GM23338 (cell line): ENCODE results near the gene ALPG. TPM values are rescaled to one million over a fixed set of nuclear protein-coding genes. Genes with fewer than 3 reads are reported as not detected.

Experiments used
- ATAC-seq: fragments of 200-7000 bp; cut with Tn5 transposase; 3 replicates; pipeline ENCODE4 v1.9.1; 2020
- DNase-seq: peaks from one replicate; pipeline ENCODE4 v3.0.0-alpha.2; 2015; ENCODE audit warnings: low spot score
- H2AFZ ChIP-seq: fragments of 200-600 bp; sonication (generic); 2 replicates; pipeline ENCODE4 v1.8.0; 2016; ENCODE audit warnings: antibody characterized with exemption, mild to moderate bottlenecking, moderate library complexity
- H3F3A ChIP-seq: fragments of 200-600 bp; sonication (generic); replicated peaks from 2 replicates; pipeline ENCODE4 v1.8.0; 2017; ENCODE audit warnings: antibody characterized with exemption, mixed run types, low read depth
- H3K27ac ChIP-seq: fragments of 200-600 bp; sonication (generic); 2 replicates; pipeline ENCODE4 v1.6.1; 2016; ENCODE audit warnings: low read depth
- H3K27me3 ChIP-seq: fragments of 200-600 bp; sonication (generic); 2 replicates; pipeline ENCODE4 v1.8.0; 2016; ENCODE audit warnings: mild to moderate bottlenecking, mixed run types, moderate library complexity; ENCODE audit not compliant: insufficient read depth
- H3K36me3 ChIP-seq: fragments of 200-600 bp; sonication (generic); 2 replicates; pipeline ENCODE4 v1.8.0; 2016; ENCODE audit warnings: mild to moderate bottlenecking; ENCODE audit not compliant: insufficient read depth
- H3K4me1 ChIP-seq: fragments of 200-600 bp; sonication (generic); 2 replicates; pipeline ENCODE4 v1.8.0; 2016; ENCODE audit warnings: mild to moderate bottlenecking, moderate library complexity; ENCODE audit not compliant: insufficient read depth
- H3K4me2 ChIP-seq: fragments of 200-600 bp; sonication (generic); 2 replicates; pipeline ENCODE4 v1.7.1; 2017; ENCODE audit warnings: mixed run types
- H3K4me3 ChIP-seq: fragments of 200-600 bp; sonication (generic); 2 replicates; pipeline ENCODE4 v1.6.1; 2016; ENCODE audit warnings: mixed run types
- H3K79me2 ChIP-seq: fragments of 200-600 bp; sonication (generic); replicated peaks from 2 replicates; pipeline ENCODE4 v1.8.0; 2017; ENCODE audit warnings: mild to moderate bottlenecking; ENCODE audit not compliant: insufficient read depth
- H3K9me2 ChIP-seq: fragments of 200-600 bp; sonication (generic); 2 replicates; pipeline ENCODE4 v1.8.0; 2017; ENCODE audit not compliant: insufficient read depth
- H4K20me1 ChIP-seq: fragments of 200-600 bp; sonication (generic); replicated peaks from 2 replicates; pipeline ENCODE4 v1.8.0; 2017; ENCODE audit warnings: mild to moderate bottlenecking; ENCODE audit not compliant: insufficient read depth
- H3K27ac Mint-ChIP-seq: 2 replicates; pipeline ENCODE4 v1.8.0; 2020; ENCODE audit warnings: inconsistent platforms, mild to moderate bottlenecking, moderate library complexity, mixed read lengths
- H3K27me3 Mint-ChIP-seq: 3 replicates; pipeline ENCODE4 v1.8.0; 2022; ENCODE audit warnings: low read depth, mild to moderate bottlenecking, moderate library complexity, mixed read lengths, inconsistent platforms; ENCODE audit not compliant: insufficient read depth, poor library complexity
- H3K36me3 Mint-ChIP-seq: 3 replicates; pipeline ENCODE4 v1.8.0; 2021; ENCODE audit warnings: low read depth, mild to moderate bottlenecking, inconsistent platforms, moderate library complexity, mixed read lengths
- H3K4me1 Mint-ChIP-seq: 3 replicates; pipeline ENCODE4 v1.8.0; 2020; ENCODE audit warnings: mild to moderate bottlenecking, inconsistent platforms, mixed read lengths
- H3K4me3 Mint-ChIP-seq: 3 replicates; pipeline ENCODE4 v1.8.0; 2021; ENCODE audit warnings: moderate library complexity, mild to moderate bottlenecking, inconsistent platforms, mixed read lengths
- H3K9me3 Mint-ChIP-seq: 3 replicates; pipeline ENCODE4 v1.8.0; 2020; ENCODE audit warnings: moderate library complexity, mild to moderate bottlenecking, inconsistent platforms, mixed read lengths
- CREB1 ChIP-seq: fragments of 250-450 bp; sonication (Bioruptor Pico); IDR thresholded peaks from 2 replicates; pipeline ENCODE4 v1.5.0; 2020; ENCODE audit warnings: low read depth, mild to moderate bottlenecking, moderate library complexity
- EZH2phosphoT487 ChIP-seq: fragments of 200-600 bp; sonication (generic); IDR thresholded peaks from one replicate; pipeline ENCODE4 v1.8.1; 2018; ENCODE audit warnings: antibody characterized with exemption; ENCODE audit not compliant: unreplicated experiment
- POLR2AphosphoS5 ChIP-seq: IDR thresholded peaks from 2 replicates; pipeline ENCODE4 v1.6.1; 2016; ENCODE audit warnings: antibody characterized with exemption, low read depth
- REST ChIP-seq: IDR thresholded peaks from one replicate; pipeline ENCODE4 v1.6.1; 2018; ENCODE audit warnings: antibody characterized with exemption; ENCODE audit not compliant: unreplicated experiment
- STAT1 ChIP-seq: IDR thresholded peaks from one replicate; pipeline ENCODE4 v1.6.1; 2016; ENCODE audit warnings: antibody characterized with exemption; ENCODE audit not compliant: unreplicated experiment
- ZNF114 ChIP-seq: fragments of 250-450 bp; sonication (Bioruptor Pico); IDR thresholded peaks from 2 replicates; pipeline ENCODE4 v1.5.0; 2020; ENCODE audit warnings: mild to moderate bottlenecking, moderate library complexity
- ZNF462 ChIP-seq: fragments of 250-450 bp; sonication (Bioruptor Pico); IDR thresholded peaks from 2 replicates; pipeline ENCODE4 v1.5.0; 2020; ENCODE audit warnings: mild to moderate bottlenecking, moderate library complexity
- polyA plus RNA-seq: library from polyadenylated mRNA; unstranded; fragments of >200 nt; fragmentation: Nextera tagmentation; extraction: Ambion mirVana; gene quantifications from 2 replicates; pipeline ENCODE4 v1.2.1, GENCODE V29; 2016
- total RNA-seq: library from RNA; depleted of rRNA; stranded (reverse); fragments of >200 nt; shearing (Covaris generic); gene quantifications from 2 replicates; pipeline ENCODE4 v1.2.3, GENCODE V29; 2014
- TF ChIP-seq, protein P1 (sequence below), 2 experiments: fragments of 200-600 bp in 1 of 2; sonication (generic) in 1 of 2; conservative IDR thresholded peaks; 2 replicates each; pipeline versions ENCODE4 v1.5.1 to v1.6.1; 2016 to 2017; ENCODE audit warnings: antibody characterized with exemption in 2 of 2, low read depth in 2 of 2, mild to moderate bottlenecking in 2 of 2, moderate library complexity in 1 of 2

The ALPG gene
- total and polyA plus RNA-seq, 2 experiments from 2014 or later, result 0.89 to 2.5 TPM

- Mint-ChIP-seq H3K27ac (no peak overlapping the region), H3K36me3 (peaks cover 25% of the 10 kb centered on the region), H3K9me3 (peaks cover 16% of the 10 kb centered on the region), H3K27me3 (peaks cover 61% of the 10 kb centered on the region), H3K4me3 (peak overlapping the region; percentile 49), H3K4me1 (peaks cover 47% of the 10 kb centered on the region)
- H3K9me2 ChIP-seq, result no peaks in the 10 kb centered on the region
- H3K36me3 ChIP-seq, result no peaks in the 10 kb centered on the region
- peaks cover 22% of the 10 kb centered on the region for H3F3A ChIP-seq
- no peak overlapping the region for H2AFZ ChIP-seq
- H4K20me1 ChIP-seq, result no peaks in the 10 kb centered on the region
- peaks cover 44% of the 10 kb centered on the region for H3K27me3 ChIP-seq
- no peak for TF ChIP-seq EZH2phosphoT487
- TF ChIP-seq ZNF462 (CRISPR knock-in tag), result no peak
- TF ChIP-seq, protein P1, sequence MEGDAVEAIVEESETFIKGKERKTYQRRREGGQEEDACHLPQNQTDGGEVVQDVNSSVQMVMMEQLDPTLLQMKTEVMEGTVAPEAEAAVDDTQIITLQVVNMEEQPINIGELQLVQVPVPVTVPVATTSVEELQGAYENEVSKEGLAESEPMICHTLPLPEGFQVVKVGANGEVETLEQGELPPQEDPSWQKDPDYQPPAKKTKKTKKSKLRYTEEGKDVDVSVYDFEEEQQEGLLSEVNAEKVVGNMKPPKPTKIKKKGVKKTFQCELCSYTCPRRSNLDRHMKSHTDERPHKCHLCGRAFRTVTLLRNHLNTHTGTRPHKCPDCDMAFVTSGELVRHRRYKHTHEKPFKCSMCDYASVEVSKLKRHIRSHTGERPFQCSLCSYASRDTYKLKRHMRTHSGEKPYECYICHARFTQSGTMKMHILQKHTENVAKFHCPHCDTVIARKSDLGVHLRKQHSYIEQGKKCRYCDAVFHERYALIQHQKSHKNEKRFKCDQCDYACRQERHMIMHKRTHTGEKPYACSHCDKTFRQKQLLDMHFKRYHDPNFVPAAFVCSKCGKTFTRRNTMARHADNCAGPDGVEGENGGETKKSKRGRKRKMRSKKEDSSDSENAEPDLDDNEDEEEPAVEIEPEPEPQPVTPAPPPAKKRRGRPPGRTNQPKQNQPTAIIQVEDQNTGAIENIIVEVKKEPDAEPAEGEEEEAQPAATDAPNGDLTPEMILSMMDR (conservative IDR thresholded peaks at IDR 0.05; ENCODE audit: low read depth in 2 of 2), result no peak
- TF ChIP-seq CREB1, result no peak
- no peak for TF ChIP-seq STAT1
- no peak for TF ChIP-seq REST
- TF ChIP-seq POLR2AphosphoS5, result no peak
- TF ChIP-seq ZNF114 (CRISPR knock-in tag), result no peak
- H3K4me3 ChIP-seq, result peak overlapping the region; percentile 38
- H3K27ac ChIP-seq, result peak overlapping the region; percentile 99
- ATAC-seq (no peak), DNase-seq (no peak)
- H3K4me2 ChIP-seq, result peak overlapping the region; percentile 96
- H3K4me1 ChIP-seq, result peaks cover 45% of the 10 kb centered on the region
- H3K79me2 ChIP-seq, result peaks cover 19% of the 10 kb centered on the region; the same call in 1 of the 2 replicates
Observed at GRCh38 chr2:232422051-232422450, 15.4 kb downstream of the ALPG start.
